Measurements from ENCODE around the gene ATP6V1G2. TPM values are rescaled to one million over a fixed set of nuclear protein-coding genes. Genes with fewer than 3 reads are reported as not detected.
A peak's percentile ranks its signal among the peaks of the same experiment; 100 is the strongest.
"Not testable (repeated sequence)": the region's sequence is repeated elsewhere in the genome, so short reads cannot be mapped to it uniquely, and the experiment has no call there.

ATP6V1G2 gene
- total RNA-seq, 2 experiments from 2014 or later: 0.86 to 1.1 TPM

DNA sequence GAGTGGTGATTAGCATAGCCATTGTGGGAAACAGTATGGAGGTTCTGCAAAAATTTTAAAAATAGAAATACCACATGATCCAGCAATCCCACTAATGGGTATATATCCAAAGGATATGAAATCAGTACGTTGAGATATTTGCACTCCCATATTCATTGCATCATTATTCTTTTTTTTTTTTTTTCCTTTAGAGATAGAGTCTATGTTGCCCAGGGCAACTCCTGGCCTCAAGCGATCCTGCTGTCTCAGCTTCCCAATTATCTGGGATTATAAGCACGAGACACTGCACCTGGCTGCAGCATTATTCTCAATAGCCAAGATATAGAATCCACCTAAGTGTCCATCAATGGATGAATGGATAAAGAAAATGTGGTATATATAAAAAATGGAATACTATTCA is 24.6 kb downstream of the ATP6V1G2 start:
- DNase-seq (no peak), ATAC-seq (no peak)
- H3K27me3 Mint-ChIP-seq: peaks cover 2% of the 10 kb centered on the region
- H3K36me3 Mint-ChIP-seq (ENCODE audit: low read depth): no peaks in the 10 kb centered on the region
- ChIA-PET POLR2A (interaction anchor here (2.0 kb wide), 1 partner anchor 10 kb away, joined by 4 read pairs; no protein-coding TSS in a partner anchor), CTCF (interaction anchor here (0.6 kb wide), 1 partner anchor 39 kb away, joined by 3 read pairs; no protein-coding TSS in a partner anchor)
- no peaks in the 10 kb centered on the region for H3K9me3 Mint-ChIP-seq
- no peak overlapping the region for H3K4me3 Mint-ChIP-seq
- TF ChIP-seq, protein P1, sequence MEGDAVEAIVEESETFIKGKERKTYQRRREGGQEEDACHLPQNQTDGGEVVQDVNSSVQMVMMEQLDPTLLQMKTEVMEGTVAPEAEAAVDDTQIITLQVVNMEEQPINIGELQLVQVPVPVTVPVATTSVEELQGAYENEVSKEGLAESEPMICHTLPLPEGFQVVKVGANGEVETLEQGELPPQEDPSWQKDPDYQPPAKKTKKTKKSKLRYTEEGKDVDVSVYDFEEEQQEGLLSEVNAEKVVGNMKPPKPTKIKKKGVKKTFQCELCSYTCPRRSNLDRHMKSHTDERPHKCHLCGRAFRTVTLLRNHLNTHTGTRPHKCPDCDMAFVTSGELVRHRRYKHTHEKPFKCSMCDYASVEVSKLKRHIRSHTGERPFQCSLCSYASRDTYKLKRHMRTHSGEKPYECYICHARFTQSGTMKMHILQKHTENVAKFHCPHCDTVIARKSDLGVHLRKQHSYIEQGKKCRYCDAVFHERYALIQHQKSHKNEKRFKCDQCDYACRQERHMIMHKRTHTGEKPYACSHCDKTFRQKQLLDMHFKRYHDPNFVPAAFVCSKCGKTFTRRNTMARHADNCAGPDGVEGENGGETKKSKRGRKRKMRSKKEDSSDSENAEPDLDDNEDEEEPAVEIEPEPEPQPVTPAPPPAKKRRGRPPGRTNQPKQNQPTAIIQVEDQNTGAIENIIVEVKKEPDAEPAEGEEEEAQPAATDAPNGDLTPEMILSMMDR (IDR thresholded peaks at IDR 0.05): no peak
- no peak overlapping the region for H3K27ac Mint-ChIP-seq
- no peaks in the 10 kb centered on the region for H3K4me1 Mint-ChIP-seq (ENCODE audit: low read depth)
- intact Hi-C loops (cut with micrococcal nuclease): no loop called here

DNA sequence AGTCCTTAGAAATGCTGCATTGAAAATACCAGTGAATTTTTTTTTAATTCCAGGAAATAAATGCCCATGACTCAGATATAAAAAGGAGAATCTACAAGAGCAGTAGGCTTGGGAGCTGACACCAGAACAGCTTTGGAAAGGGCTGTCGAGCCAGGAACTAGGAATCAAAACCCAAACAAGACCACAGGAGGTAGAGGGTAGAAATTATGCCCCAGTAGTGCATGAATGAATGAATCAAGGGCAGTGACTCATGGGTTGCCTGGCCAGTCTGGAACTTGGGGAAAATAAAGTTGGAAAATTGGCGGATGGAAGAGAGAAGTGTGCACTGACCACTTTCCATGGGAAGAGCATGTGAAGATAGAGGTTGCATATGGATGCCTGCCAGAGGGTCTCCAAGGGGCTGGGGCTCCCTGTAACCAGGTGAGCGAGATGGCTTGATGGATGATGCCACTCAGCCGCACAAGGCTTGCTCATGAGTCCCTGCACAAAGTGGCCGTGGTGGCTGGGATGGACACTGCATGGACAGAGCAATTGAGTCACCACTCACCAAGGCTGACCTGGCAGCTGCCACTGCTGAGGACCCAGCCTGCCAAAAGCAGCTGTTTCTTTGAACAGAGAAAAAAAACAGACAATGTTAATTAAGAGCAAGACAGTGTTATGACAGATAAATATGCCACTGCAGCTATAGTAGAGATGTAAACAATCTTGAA is 32.8 kb downstream of the ATP6V1G2 start:
- Mint-ChIP-seq H3K9me3 (no peaks in the 10 kb centered on the region), H3K4me1 (ENCODE audit: low read depth) (no peaks in the 10 kb centered on the region), H3K27me3 (peaks cover 8% of the 10 kb centered on the region), H3K4me3 (no peak overlapping the region), H3K36me3 (ENCODE audit: low read depth) (peaks cover 20% of the 10 kb centered on the region), H3K27ac (no peak overlapping the region)
- ChIA-PET CTCF (no interaction called here), POLR2A (interaction anchor here (0.9 to 1.0 kb wide), 2 partner anchors 18 to 25 kb away, joined by 3 to 4 read pairs; no protein-coding TSS in a partner anchor)
- ATAC-seq: no peak
- intact Hi-C loops (cut with micrococcal nuclease): no loop called here
- TF ChIP-seq, protein P1 (IDR thresholded peaks at IDR 0.05): no peak
- DNase-seq: no peak

DNA sequence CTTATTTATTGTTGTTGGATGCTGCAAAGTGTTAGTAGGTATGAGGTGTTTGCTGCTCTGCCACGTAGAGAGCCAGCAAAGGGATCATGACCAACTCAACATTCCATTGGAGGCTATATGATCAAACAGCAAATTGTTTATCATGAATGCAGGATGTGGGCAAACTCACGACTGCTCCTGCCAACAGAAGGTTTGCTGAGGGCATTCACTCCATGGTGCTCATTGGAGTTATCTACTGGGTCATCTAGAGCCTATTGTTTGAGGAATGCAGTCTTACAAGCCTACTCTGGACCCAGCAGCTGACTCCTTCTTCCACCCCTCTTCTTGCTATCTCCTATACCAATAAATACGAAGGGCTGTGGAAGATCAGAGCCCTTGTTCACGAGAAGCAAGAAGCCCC is 36.4 kb downstream of the ATP6V1G2 start:
- Mint-ChIP-seq H3K4me3 (no peak overlapping the region), H3K4me1 (ENCODE audit: low read depth) (peaks cover 1% of the 10 kb centered on the region), H3K27ac (no peak overlapping the region), H3K9me3 (no peaks in the 10 kb centered on the region), H3K27me3 (peaks cover 2% of the 10 kb centered on the region), H3K36me3 (ENCODE audit: low read depth) (peaks cover 41% of the 10 kb centered on the region)
- DNase-seq (no peak), ATAC-seq (no peak)
- TF ChIP-seq, protein P1 (IDR thresholded peaks at IDR 0.05): no peak
- ChIA-PET POLR2A (no interaction called here), CTCF (no interaction called here)
- intact Hi-C loops (cut with micrococcal nuclease): no loop called here

DNA sequence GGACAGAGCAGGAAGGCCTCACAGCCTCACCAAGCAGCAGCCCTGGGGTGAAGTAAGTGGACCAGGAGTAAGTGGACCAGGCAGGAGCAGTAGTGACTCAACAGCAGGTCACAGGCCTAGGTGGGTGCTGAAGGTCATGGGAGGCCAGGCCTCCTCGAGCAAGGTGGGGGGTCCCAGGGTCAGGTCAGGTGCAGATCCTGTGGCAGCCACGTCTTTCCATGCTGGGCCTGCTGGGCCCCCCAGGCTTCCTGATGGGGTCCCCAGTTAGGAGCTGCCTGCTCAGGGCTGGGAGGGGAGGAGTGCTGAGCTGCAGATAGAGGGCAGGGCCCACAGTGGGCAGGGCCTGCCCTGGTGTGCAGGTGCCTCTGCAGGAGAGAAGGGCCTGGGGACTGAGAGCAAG is 37.4 kb downstream of the ATP6V1G2 start:
- H3K9me3 Mint-ChIP-seq; POLR2A ChIA-PET; H3K4me3 Mint-ChIP-seq; CTCF ChIA-PET; H3K27ac Mint-ChIP-seq; H3K4me1 Mint-ChIP-seq (ENCODE audit: low read depth); ATAC-seq; intact Hi-C loops (cut with micrococcal nuclease); DNase-seq; H3K27me3 Mint-ChIP-seq: not testable (repeated sequence)
- H3K36me3 Mint-ChIP-seq (ENCODE audit: low read depth): peaks cover 42% of the 10 kb centered on the region

DNA sequence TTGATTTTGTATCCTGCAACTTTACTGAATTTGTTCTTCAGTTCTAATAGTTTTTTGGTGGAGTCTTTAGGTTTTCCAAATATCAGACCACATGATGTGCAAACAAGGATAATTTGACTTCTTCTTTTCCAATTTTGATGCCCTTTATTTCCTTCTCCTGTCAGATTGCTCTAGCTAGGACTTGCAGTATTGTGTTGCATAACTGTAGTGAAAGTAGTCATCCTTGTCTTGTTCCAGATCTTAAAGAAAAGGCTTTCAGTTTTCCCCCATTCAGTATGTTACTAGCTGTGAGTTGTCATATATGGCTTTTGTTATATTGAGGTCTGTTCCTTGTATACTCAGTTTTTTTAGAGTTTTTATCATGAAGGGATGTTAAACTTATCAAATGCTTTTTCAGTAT is 43.8 kb downstream of the ATP6V1G2 start:
- H3K36me3 Mint-ChIP-seq (ENCODE audit: low read depth): peaks cover 22% of the 10 kb centered on the region
- H3K27ac Mint-ChIP-seq: no peak overlapping the region
- H3K9me3 Mint-ChIP-seq: no peaks in the 10 kb centered on the region
- ChIA-PET CTCF (interaction anchor here (0.8 kb wide), 1 partner anchor 96 kb away, joined by 3 read pairs; no protein-coding TSS in a partner anchor), POLR2A (interaction anchor here (1.4 kb wide), 1 partner anchor 31 kb away, joined by 4 read pairs; no protein-coding TSS in a partner anchor)
- ATAC-seq (no peak), DNase-seq (no peak)
- no peak overlapping the region for H3K4me3 Mint-ChIP-seq
- intact Hi-C loops (cut with micrococcal nuclease): no loop called here
- no peaks in the 10 kb centered on the region for H3K27me3 Mint-ChIP-seq
- TF ChIP-seq, protein P1 (IDR thresholded peaks at IDR 0.05): no peak
- H3K4me1 Mint-ChIP-seq (ENCODE audit: low read depth): peaks cover 47% of the 10 kb centered on the region

DNA sequence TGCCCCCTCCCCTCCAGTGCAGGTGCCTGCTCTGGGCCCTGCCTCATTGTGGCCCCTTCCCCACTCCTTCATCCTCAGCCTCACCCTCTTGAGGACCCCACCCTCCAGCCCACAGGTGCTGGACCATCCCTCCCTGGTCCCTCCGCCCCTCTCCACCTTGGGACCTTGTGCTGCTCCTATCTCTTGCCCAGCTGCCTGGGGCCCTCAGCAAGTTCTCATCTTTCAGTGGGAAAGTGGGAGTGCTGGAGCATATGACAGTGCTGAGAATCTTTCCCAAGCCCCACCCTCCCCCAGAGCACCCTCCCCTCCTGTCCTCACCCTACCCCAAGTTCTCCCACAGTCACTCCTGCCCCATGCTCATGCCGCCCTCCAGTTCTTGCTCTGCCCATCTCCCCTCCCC is 46.8 kb downstream of the ATP6V1G2 start:
- H3K9me3 Mint-ChIP-seq; H3K27me3 Mint-ChIP-seq; ATAC-seq; CTCF ChIA-PET; H3K36me3 Mint-ChIP-seq (ENCODE audit: low read depth); intact Hi-C loops (cut with micrococcal nuclease); DNase-seq; POLR2A ChIA-PET; H3K27ac Mint-ChIP-seq: not testable (repeated sequence)
- Mint-ChIP-seq H3K4me3 (peak overlapping the region; percentile 73), H3K4me1 (ENCODE audit: low read depth) (peaks cover 63% of the 10 kb centered on the region)
